Measurements from ENCODE around the gene UNC79.
"Not testable (repeated sequence)": the region's sequence is repeated elsewhere in the genome, so short reads cannot be mapped to it uniquely, and the experiment has no call there.

The UNC79 gene

DNA sequence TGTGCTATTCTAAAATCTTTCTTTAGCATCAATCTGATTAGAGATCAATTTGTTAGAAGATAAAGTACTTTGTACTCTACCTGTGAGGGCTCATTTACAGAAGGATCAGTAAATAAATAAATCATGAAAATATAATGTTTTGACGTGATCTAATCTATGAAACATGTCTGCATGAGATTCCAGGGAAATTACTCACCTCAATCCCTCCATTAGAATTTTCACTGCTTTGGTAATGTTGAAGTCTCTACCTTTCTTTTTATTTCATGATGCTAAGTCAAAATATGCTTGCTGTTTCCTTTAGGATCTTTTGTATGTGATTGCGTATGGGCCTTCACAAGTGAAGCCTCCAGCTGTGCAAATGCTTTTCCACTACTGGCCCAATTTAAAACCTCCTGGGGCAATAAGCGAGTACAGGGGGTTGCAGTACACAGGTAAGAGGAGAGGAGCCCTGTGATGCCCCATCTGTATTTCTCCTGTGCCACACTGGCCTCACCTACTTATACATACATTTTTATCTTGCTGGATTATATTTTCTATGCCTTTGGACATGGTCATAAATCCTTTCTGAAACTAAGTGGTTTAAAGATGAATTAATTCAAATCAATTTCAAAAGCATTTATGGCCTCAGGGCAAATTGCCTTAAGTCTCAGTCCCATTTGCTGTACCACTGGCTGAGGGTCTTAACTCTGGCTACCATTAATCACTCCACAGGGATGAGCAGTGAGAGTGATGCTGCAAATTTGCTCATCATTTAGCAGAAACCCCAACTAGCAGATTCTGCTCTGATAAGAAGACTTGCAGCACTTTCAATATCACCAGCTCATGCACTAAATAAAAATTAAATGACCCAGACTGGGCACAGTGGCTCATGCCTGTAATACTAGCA, 66.4 kb downstream of the UNC79 start:
- H3K4me3 Mint-ChIP-seq = no peak overlapping the region
- TF ChIP-seq, protein P1, sequence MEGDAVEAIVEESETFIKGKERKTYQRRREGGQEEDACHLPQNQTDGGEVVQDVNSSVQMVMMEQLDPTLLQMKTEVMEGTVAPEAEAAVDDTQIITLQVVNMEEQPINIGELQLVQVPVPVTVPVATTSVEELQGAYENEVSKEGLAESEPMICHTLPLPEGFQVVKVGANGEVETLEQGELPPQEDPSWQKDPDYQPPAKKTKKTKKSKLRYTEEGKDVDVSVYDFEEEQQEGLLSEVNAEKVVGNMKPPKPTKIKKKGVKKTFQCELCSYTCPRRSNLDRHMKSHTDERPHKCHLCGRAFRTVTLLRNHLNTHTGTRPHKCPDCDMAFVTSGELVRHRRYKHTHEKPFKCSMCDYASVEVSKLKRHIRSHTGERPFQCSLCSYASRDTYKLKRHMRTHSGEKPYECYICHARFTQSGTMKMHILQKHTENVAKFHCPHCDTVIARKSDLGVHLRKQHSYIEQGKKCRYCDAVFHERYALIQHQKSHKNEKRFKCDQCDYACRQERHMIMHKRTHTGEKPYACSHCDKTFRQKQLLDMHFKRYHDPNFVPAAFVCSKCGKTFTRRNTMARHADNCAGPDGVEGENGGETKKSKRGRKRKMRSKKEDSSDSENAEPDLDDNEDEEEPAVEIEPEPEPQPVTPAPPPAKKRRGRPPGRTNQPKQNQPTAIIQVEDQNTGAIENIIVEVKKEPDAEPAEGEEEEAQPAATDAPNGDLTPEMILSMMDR (IDR thresholded peaks at IDR 0.05) = no peak
- DNase-seq = no peak
- H3K4me1 Mint-ChIP-seq = peaks cover 17% of the 10 kb centered on the region
- no peak overlapping the region for H3K27ac Mint-ChIP-seq
- H3K9me3 Mint-ChIP-seq = no peaks in the 10 kb centered on the region
- H3K36me3 Mint-ChIP-seq (ENCODE audit: low read depth) = no peaks in the 10 kb centered on the region
- no peaks in the 10 kb centered on the region for H3K27me3 Mint-ChIP-seq (ENCODE audit: low read depth, poor library complexity)

DNA sequence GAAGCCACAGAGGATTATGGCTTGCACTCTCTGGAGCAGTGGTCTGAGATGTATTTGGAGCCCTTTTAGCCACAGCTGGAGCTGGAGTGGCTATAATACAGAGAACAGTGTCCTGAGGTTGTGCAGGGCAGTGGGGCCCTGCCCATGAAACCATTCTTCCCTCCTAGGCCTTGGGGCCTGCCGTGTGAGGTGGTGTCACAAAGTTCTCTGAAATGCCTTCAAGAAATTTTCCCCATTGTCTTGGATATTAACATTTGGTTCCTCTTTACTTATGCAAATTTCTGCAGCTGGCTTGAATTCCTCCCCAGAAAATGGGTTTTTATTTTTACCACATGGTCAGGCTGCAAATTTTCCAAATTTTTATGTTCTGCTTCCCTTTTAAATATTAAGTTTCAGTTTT, 79.3 kb downstream of the UNC79 start:
- peaks cover 8% of the 10 kb centered on the region for H3K27me3 Mint-ChIP-seq (ENCODE audit: low read depth, poor library complexity)
- no peak for DNase-seq
- peaks cover 7% of the 10 kb centered on the region for H3K9me3 Mint-ChIP-seq
- no peak overlapping the region for H3K4me3 Mint-ChIP-seq
- no peaks in the 10 kb centered on the region for H3K36me3 Mint-ChIP-seq (ENCODE audit: low read depth)
- TF ChIP-seq, protein P1 (IDR thresholded peaks at IDR 0.05) = no peak
- H3K4me1 Mint-ChIP-seq = no peaks in the 10 kb centered on the region
- H3K27ac Mint-ChIP-seq = no peak overlapping the region

DNA sequence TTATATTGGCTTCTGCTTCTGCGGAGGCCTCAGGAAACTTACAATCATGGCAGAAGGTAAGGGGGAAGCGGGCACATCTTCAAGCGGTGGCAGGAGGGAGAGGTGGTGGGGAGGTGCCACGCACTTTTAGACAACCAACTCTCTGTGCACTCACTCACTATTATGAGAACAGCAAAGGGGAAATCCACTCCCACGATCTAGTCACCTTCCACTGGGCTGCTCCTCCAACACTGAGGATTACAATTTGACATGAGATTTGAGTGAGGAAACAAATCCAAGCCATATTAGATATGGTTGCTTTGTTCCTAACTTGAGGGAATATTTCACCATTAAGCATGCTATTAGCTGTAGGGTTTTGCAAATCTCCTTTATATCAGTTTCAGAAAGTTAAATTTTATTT, 80.3 kb downstream of the UNC79 start:
- no peak overlapping the region for H3K27ac Mint-ChIP-seq
- H3K4me3 Mint-ChIP-seq = no peak overlapping the region
- no peak for DNase-seq
- no peaks in the 10 kb centered on the region for H3K36me3 Mint-ChIP-seq (ENCODE audit: low read depth)
- no peaks in the 10 kb centered on the region for H3K4me1 Mint-ChIP-seq
- TF ChIP-seq, protein P1 (IDR thresholded peaks at IDR 0.05) = no peak
- H3K9me3 Mint-ChIP-seq = peaks cover 7% of the 10 kb centered on the region
- H3K27me3 Mint-ChIP-seq (ENCODE audit: low read depth, poor library complexity) = peaks cover 8% of the 10 kb centered on the region

DNA sequence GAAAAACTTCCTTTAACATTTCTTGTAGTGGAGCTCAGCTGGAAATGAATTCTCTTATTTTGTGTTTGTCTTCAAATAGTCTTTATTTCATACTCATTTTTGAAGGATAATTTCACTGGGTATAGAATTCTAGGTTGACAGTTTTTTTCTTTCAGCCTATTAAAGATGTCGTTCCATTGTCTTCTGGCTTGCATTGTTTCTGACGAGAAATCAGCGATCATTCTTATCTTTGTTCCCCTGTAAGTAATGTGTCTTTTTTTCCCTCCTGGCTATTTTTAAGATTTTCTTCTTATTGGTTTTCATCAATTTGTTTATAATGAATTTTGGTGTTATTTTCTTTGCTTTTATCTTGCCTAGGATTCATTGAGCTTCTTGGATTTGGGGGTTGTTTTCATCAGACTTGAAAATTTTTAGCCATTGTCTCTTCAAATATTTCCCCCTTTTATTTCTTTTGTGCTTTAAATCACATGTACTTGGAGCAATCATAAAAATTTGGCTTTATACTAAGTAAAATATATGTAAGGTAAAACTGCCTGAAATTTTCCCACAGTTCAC, 89.4 kb downstream of the UNC79 start:
- no peak overlapping the region for H3K4me3 Mint-ChIP-seq
- H3K27ac Mint-ChIP-seq = no peak overlapping the region
- no peaks in the 10 kb centered on the region for H3K4me1 Mint-ChIP-seq
- H3K27me3 Mint-ChIP-seq (ENCODE audit: low read depth, poor library complexity) = no peaks in the 10 kb centered on the region
- no peak for DNase-seq
- H3K36me3 Mint-ChIP-seq (ENCODE audit: low read depth) = peaks cover 22% of the 10 kb centered on the region
- H3K9me3 Mint-ChIP-seq = peaks cover 63% of the 10 kb centered on the region
- TF ChIP-seq, protein P1 (IDR thresholded peaks at IDR 0.05) = no peak

DNA sequence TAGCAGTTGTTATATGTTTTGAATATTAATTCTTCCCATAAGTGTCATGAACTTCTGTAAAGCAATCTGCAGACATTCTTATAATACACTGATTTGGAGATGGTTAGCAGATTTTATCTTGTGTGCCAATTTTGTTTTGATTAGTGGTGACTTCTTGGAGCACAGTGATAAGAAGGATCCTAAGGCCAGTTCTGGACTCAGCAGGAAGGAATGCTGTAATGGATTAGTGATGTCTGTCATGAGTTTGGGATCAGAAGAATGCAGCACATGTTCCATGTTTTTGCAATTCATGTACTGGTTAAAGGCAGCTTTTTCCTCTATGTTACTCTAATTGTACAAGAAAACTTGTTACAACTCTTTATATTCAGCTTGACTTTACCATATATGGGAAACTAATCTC, 91.5 kb downstream of the UNC79 start:
- H3K9me3 Mint-ChIP-seq = peaks cover 55% of the 10 kb centered on the region
- peaks cover 22% of the 10 kb centered on the region for H3K36me3 Mint-ChIP-seq (ENCODE audit: low read depth)
- no peak overlapping the region for H3K4me3 Mint-ChIP-seq
- H3K27me3 Mint-ChIP-seq (ENCODE audit: low read depth, poor library complexity) = no peaks in the 10 kb centered on the region
- no peak overlapping the region for H3K27ac Mint-ChIP-seq
- H3K4me1 Mint-ChIP-seq = no peaks in the 10 kb centered on the region
- TF ChIP-seq, protein P1 (IDR thresholded peaks at IDR 0.05) = no peak
- no peak for DNase-seq

DNA sequence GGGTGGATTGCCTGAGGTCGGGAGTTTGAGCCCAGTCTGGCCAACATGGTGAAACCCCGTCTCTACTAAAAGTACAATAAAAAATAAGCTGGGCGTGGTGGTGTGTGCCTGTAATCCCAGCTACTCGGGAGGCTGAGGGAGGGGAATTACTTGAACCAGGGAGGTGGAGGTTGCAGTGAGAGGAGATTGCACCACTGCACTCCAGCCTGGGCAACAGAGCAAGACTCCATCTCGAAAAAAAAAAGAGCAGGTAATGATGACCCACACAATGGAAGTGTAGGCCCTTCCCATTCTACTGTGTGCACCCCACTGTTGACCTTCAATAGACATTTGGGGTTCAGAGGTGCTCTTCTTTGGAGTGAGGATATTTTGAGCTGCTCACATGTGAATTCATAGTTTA, 94.5 kb downstream of the UNC79 start:
- not testable (repeated sequence) for H3K27me3 Mint-ChIP-seq (ENCODE audit: low read depth, poor library complexity); H3K4me3 Mint-ChIP-seq; DNase-seq; H3K4me1 Mint-ChIP-seq; H3K27ac Mint-ChIP-seq
- Mint-ChIP-seq H3K36me3 (ENCODE audit: low read depth) (peaks cover 13% of the 10 kb centered on the region), H3K9me3 (peaks cover 25% of the 10 kb centered on the region)
